Fibroblast of skin of left quadriceps (primary cell): ENCODE results near the gene RPS6KA5.
"Not testable (repeated sequence)": the region's sequence is repeated elsewhere in the genome, so short reads cannot be mapped to it uniquely, and the experiment has no call there.

Experiments used
- DNase-seq, 2 experiments: peaks; one replicate each; pipeline ENCODE4 v3.0.0-alpha.2; 2013; ENCODE audit warnings: low read depth in 2 of 2

The RPS6KA5 gene

GRCh38 chr14:91067186-91067585, 6.7 kb upstream of the RPS6KA5 start:
- no peak for DNase-seq

GRCh38 chr14:91065266-91065665, 4.8 kb upstream of the RPS6KA5 start:
- DNase-seq: no peak

- DNase-seq: no peak
These were observed 2.7 kb upstream of the RPS6KA5 start for GRCh38 chr14:91063119-91063518.

- no peak for DNase-seq
These were observed 2.2 kb upstream of the RPS6KA5 start for GRCh38 chr14:91062600-91062999.

DNA sequence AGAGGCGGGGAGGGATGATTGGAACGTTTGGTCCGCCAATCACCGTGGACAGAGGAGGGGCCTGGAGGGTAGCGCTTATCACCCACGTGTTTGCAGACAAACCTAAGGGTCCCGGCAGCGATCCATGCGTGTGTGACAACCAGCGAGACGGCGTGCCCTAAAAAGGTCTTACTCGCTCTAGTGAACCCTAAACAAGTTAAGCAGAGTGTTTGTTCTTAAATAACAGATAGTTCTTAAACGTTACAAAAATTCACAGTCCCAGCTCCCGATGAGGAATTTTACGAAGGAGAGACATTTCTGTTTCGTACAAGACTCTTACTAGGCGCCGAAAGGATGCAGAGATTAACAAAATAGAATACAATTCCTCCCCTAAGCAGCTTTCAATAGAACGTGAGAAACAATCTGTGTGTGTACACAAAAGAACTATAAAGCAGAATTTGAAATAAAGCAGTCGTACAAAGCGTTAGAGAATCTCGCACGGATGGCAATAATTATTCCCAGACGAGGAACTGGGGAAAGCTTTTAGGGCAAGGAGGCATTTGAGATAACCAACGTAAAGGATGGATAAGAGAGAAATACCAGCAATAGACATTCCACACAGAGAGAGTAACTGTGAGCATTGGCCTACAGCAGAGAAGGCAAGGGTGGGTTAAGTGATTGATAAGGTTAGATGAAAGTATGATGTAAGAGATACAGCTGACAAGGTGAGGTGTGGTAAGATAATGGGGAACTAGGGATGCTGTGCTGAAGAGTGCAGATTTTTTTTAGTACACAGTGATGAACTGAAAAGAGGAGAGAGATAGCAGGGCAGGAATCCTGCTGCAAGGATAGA, 831 bp upstream of the RPS6KA5 start:
- no peak for DNase-seq

DNA sequence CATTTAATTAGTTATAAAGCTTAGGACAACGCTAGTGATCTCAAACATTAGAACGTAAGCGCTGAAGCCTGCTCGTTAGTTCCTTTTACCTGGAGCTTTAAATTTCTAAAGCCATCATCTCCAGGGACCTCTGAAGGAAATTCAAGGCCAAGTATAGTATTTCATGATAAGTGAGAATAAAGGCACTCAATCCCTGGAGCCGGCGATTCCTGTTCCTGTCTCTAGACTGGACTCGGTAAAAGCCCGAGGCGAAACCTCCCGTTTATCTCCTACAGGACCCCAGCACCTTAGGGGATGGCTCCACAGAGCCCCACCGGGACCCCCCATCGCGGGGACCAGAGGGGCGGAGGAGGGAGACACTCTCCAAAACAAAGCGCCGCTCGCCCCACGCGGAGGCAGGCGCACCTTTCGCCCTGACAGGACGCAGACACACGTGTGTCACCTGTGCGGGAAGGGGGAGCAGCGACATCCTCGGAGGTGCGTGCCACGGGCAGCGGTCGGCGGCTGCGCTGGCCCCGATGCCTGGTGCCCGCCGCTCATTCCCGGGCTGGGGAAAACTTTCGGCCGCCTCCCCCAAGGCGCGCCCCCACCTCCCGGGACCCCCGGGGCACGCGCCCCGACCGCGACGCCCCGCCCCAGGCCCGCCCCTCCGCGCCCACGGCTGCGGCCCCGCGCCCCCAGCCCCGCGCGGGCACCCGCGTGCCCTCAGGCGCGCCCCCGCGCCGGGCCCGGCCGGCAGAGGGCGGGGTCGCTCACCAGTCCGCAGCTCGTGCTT, 678 bp downstream of the RPS6KA5 start:
- DNase-seq: no peak

GRCh38 chr14:91058042-91058581, 2.3 kb downstream of the RPS6KA5 start:
- DNase-seq: no peak

- DNase-seq: no peak
These were observed 4.1 kb downstream of the RPS6KA5 start for GRCh38 chr14:91056361-91056760.

DNA sequence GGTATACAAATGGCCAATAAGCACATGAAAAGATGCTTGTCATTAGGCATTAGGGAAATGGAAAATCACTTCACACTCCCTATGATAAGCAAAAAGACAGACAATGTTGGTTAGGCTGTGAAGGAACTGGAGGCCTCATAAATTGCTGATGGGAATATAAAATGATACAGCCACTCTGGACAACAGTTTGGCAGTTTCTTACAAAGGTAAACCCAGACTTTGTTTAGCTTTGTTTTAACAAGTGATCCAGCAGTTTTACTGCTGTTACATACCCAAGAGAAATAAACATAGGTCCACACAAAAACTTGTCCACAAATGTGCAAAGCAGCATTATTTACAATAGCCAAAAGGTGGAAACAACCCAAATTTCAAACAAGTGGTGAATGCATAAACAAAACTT, 5.4 kb downstream of the RPS6KA5 start:
- no peak for DNase-seq

GRCh38 chr14:91048676-91049075, 11.8 kb downstream of the RPS6KA5 start:
- no peak for DNase-seq

DNA sequence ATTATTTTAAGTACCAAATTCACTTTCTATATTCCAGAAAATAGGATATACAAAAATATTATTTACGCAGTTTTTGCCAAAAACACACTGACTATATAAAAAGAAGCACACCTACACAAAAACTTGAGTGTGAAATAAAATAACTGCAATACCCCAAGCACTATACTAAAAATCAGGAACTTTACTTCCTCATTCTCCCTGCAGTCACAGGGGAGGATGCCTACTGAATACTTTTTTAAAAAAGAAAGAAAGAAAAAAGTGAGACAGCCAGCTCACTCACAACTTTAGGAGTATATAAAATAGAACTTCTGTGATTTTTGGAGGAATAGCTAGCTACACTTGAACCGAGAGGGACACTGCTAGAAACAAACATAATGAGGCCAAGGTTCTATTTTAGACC, 12.2 kb downstream of the RPS6KA5 start:
- no peak for DNase-seq

DNA sequence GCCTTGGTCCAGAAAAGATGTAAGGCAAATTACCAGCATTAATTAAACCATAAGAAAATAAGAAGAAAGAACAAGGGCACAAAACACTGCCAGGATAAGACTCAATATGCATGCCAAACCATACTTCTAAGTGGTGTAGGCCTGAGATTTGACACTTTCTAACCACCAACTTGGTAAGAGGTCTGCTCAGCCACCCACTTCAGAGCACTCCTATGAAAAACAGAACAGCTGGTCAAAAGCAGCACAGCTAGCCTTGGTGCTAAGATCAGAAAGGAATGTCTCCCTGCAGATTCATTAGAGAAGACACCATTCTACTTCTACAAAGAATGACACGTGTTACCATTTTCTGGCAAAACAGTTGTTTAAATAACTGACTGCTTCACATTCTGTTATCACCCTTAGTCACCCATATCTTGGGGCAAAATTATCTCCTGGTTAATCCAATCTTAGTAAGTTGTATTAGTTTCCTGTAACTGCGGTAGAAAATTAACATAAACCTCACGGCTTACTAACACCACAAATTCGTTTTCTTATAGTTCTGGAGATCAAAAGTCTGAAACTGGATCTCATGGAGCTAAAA, 13.2 kb downstream of the RPS6KA5 start:
- no peak for DNase-seq

- no peak for DNase-seq
These were observed 13.9 kb downstream of the RPS6KA5 start for GRCh38 chr14:91046488-91047072.

- DNase-seq: no peak
These were observed 19.0 kb downstream of the RPS6KA5 start for GRCh38 chr14:91041450-91041849.

DNA sequence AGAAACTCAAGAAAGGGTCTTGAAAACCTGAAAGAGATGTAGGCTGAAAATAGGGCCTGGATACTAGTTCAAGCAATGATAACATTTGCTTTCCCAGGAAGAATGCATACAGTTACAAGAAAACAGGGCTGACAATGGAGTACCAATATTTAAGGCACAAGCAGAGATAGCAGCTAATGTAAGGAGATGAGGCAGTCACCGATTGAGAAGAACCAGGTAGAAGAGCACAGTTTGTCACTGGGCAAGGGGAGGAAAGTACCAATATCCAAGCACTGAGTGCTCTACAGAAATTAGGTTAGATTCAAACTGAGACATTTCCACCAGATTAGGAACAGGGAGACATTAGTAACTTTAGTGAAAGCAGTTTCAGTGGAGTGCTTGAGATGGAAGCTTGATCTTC, 19.9 kb downstream of the RPS6KA5 start:
- DNase-seq: no peak

DNA sequence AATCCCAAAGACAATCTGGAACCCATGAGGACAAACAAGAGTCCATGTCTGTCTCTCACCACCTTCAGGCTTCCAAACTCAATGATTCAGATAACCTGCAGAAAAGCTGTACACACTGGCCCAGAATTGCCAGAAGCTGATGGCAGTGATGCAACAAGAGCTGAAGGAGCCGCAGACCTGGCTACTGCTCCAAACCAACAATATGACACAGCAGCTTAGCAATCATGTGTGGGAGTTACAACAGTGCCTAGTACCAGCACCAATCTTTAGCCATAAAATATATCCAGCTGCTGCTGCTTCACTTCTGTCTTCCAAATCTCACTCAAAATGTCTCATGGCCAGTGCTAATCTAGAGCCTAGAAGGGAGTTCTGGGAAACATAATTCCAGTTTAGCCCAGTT, 22.0 kb downstream of the RPS6KA5 start:
- DNase-seq: no peak

GRCh38 chr14:91036741-91037469, 23.5 kb downstream of the RPS6KA5 start:
- no peak for DNase-seq

- DNase-seq: no peak
These were observed 24.6 kb downstream of the RPS6KA5 start for GRCh38 chr14:91035855-91036254.

GRCh38 chr14:91034379-91034778, 26.1 kb downstream of the RPS6KA5 start:
- not testable (repeated sequence) for DNase-seq

- no peak for DNase-seq
These were observed 28.2 kb downstream of the RPS6KA5 start for GRCh38 chr14:91032248-91032647.

- no peak for DNase-seq
These were observed 28.8 kb downstream of the RPS6KA5 start for GRCh38 chr14:91031666-91032065.
